ENCODE data around the gene CRIM1. TPM values are rescaled to one million over a fixed set of nuclear protein-coding genes. Genes with fewer than 3 reads are reported as not detected.
A peak's percentile ranks its signal among the peaks of the same experiment; 100 is the strongest.
"Not testable (repeated sequence)": the region's sequence is repeated elsewhere in the genome, so short reads cannot be mapped to it uniquely, and the experiment has no call there.

The CRIM1 gene
- polyA plus RNA-seq, 3 donors from 2014 or later: 1.9 to 3.3 (median 3.0) TPM

DNA sequence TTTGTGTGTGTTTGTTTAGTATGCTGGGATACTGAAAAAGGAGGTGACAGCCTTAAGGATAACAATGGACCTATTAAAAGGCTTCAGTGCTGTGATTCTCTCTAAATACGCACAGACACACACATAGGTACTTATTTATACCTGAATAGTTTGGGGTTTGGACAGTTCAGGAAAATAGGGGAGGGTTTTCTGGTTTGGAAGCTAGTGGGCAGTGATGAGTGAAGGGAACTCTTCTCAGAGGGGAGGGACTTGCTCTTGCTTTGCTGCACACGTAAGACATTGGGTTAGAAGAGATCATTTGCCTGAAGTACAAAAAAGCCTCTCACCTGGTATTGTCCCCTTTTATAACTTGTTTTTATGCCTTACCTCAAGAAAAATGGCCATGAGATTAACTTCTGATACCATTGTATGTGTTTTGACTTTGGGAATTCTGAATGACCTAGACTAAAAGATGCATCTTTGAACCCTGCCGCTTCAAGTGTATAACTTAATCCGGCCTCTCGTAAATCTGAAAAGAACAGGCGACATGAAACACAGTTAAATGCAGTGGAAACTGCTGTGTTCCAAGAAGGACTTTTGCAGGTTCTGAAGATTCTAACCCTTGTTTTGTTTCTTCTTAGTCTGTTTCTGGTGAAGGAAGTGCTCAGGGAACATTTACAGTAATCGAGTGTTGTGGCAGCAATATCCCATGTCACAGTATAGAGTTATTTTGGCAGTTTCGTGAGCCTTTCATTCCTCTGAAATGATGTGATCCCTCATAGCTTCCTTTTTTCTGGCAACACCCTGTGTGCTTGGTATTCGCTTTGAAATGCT, 2.5 kb downstream of the CRIM1 start:
- peaks cover 2 to 15% (median 7%) of the 10 kb centered on the region in 3 donors for H3K27me3 Mint-ChIP-seq (ENCODE audit: low read depth in 3 of 3)

DNA sequence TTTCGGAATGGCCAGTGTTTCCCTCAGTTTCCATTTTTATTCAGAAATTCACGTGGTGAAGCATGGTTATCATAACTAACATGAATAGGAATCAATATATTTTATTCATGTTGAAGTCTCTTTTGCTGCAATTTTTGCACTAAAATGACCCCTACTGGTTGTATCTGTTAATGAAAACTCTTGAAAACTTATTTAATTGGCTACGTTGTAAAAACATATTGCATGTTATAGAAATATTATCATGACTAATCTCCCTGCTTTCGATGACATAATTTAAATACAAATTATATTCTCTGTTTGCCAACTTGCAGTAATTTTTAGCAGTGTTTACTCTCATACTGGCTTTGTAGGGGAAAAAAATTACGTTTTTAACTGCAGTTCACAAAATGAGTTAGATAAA, 3.5 kb downstream of the CRIM1 start:
- H3K4me3 Mint-ChIP-seq: peak overlapping the region; percentile 25 to 97 (median 57)
- no peaks in the 10 kb centered on the region for H3K36me3 Mint-ChIP-seq
- H3K27ac Mint-ChIP-seq: no peak overlapping the region
- H3K4me1 Mint-ChIP-seq: peaks cover 31 to 37% of the 10 kb centered on the region in 2 donors
- DNase-seq: peak in 2 of 3 donors; percentile 13 to 23
- no peaks in the 10 kb centered on the region for H3K9me3 Mint-ChIP-seq
- H3K27me3 Mint-ChIP-seq (ENCODE audit: low read depth in 3 of 3): peaks cover 2 to 15% (median 7%) of the 10 kb centered on the region in 3 donors

More for the DNA sequence above, 2.5 kb downstream of the CRIM1 start:
- Mint-ChIP-seq H3K27ac (peak overlapping the region in 5 of 6 donors; percentile 15 to 83 (median 55)), H3K4me3 (peak overlapping the region; percentile 88 to 99 (median 97)), H3K36me3 (no peaks in the 10 kb centered on the region), H3K4me1 (peaks cover 38 to 46% of the 10 kb centered on the region in 2 donors), H3K9me3 (no peaks in the 10 kb centered on the region)
- no peak for DNase-seq

DNA sequence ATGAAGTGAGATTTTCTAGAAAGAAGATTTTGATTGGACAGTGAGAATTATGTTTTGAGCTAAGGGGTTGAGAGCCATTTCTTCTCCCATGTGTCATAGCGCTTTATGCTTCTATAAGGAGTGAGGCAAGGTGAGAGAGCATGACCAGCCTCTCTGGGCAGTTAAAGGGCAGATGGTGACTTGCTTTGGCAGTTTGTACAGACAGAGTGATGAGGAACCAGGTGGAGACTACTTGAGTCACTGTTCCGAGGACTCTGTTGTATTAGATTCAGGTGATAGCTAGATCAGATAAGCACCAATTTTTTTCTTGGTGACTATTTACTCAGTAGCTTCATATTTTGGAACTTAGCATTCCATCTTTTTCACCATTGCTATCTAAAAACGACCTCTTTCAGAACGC, 4.5 kb downstream of the CRIM1 start:
- peaks cover 2 to 11% (median 7%) of the 10 kb centered on the region in 3 donors for H3K27me3 Mint-ChIP-seq (ENCODE audit: low read depth in 3 of 3)
- H3K9me3 Mint-ChIP-seq: no peaks in the 10 kb centered on the region
- H3K4me1 Mint-ChIP-seq: peaks cover 23 to 27% of the 10 kb centered on the region in 2 donors
- no peak overlapping the region for H3K27ac Mint-ChIP-seq
- no peaks in the 10 kb centered on the region for H3K36me3 Mint-ChIP-seq
- no peak for DNase-seq
- H3K4me3 Mint-ChIP-seq: no peak overlapping the region

DNA sequence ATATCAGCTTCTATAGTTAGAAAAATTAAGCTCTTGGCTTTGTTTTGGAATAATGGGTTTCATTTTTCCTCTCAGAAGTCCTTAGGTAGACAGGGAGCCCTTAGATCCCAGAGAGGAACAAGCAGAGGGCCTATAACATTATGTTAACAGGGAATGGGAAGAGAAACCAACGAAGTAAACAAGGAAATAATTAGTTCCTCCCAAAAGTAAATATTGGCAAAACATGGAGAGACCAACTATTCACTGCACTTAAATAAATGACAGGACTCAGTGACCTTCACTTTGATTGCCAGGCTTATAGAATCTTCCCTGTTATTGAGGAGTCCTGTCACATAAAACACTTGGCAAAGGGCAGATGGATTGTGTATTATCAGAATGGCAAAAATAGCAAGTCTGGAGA, 5.3 kb downstream of the CRIM1 start:
- H3K4me3 Mint-ChIP-seq: no peak overlapping the region
- no peaks in the 10 kb centered on the region for H3K9me3 Mint-ChIP-seq
- no peak for DNase-seq
- no peaks in the 10 kb centered on the region for H3K36me3 Mint-ChIP-seq
- H3K4me1 Mint-ChIP-seq: peaks cover 23 to 27% of the 10 kb centered on the region in 2 donors
- H3K27me3 Mint-ChIP-seq (ENCODE audit: low read depth in 3 of 3): peaks cover 2 to 11% (median 7%) of the 10 kb centered on the region in 3 donors
- H3K27ac Mint-ChIP-seq: no peak overlapping the region

GRCh38 chr2:36361396-36361795, 5.8 kb downstream of the CRIM1 start:
- Mint-ChIP-seq H3K27me3 (ENCODE audit: low read depth in 3 of 3) (peaks cover 2 to 11% (median 7%) of the 10 kb centered on the region in 3 donors), H3K4me3 (no peak overlapping the region), H3K36me3 (no peaks in the 10 kb centered on the region), H3K9me3 (no peaks in the 10 kb centered on the region), H3K27ac (peak overlapping the region in 1 of 6 donors; percentile 46), H3K4me1 (peaks cover 23 to 31% of the 10 kb centered on the region in 2 donors)
- no peak for DNase-seq

DNA sequence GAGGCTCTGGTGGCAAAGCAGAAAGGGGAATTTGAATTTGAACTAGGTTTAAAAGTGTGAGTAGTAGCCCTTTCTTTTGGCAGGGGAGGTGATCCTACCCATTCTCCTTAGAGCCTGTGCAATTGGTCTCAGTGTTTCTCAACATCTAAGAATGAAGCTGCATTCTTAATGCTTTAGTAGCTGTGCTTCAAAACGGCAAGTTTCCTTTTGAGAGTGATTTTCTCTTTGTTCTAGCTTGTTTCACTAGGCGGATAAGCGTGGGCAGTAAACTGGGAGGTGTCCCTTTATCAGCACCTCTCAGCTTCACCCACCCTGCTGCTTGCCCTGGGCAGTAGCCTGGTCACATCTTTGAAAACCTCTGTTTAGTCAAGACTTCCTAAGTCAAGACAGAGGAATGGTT, 6.7 kb downstream of the CRIM1 start:
- Mint-ChIP-seq H3K9me3 (no peaks in the 10 kb centered on the region), H3K27ac (no peak overlapping the region), H3K36me3 (no peaks in the 10 kb centered on the region), H3K4me3 (no peak overlapping the region), H3K4me1 (peaks cover 19 to 28% of the 10 kb centered on the region in 2 donors), H3K27me3 (ENCODE audit: low read depth in 3 of 3) (peaks cover 0 to 7% (median 5%) of the 10 kb centered on the region in 3 donors)
- DNase-seq: no peak

DNA sequence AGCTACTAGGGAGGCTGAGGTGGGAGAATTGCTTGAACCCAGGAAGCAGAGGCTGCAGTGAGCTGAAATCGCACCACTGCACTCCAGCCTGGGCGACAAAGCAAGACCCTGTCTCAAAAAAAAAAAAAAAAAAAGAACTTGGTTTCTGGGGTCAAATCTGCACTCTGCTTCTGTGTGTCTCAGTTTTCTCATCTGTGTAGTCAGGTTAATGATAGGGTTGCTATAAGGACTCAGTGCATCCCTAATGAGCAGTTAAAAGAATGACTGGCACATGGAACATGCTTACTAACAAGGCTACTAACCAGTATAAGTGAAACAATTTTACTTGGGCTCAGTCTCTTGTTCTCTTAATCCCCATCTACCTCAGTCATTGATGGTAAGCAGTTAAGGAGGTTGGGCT, 7.5 kb downstream of the CRIM1 start:
- not testable (repeated sequence) for H3K9me3 Mint-ChIP-seq; DNase-seq; H3K36me3 Mint-ChIP-seq; H3K4me3 Mint-ChIP-seq; H3K27ac Mint-ChIP-seq; H3K27me3 Mint-ChIP-seq (ENCODE audit: low read depth in 3 of 3)
- peaks cover 11 to 20% of the 10 kb centered on the region in 2 donors for H3K4me1 Mint-ChIP-seq

DNA sequence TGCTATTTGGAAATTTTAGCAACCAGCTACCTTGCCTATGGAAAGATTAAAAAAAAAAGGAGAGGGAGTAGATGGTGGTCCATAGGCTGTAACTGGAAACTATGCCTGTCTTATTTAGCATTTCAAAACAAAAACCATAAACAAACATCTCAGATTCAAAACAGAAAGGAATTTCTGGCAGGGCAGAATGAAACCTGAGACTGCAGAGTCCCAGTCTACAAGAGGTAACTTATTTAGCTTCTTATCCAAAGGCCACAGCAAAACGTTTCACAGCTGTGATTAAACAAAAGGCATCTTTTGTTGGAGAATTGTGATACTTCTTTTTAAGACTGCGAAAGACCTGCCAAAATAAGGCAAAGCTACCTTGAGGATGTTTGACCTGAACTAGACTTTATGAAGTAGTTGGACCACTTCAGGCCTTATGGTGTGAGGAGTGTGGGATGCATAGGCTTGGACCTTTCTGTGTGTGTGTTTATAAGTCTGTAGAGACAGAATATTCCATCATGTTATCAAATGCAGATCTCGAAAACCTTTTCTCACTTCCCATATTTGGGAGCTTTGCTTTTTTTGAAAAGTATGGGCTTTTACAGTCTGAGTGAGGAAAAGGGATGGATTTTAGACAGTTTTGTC, 11.0 kb downstream of the CRIM1 start:
- H3K27me3 Mint-ChIP-seq (ENCODE audit: low read depth in 3 of 3): no peaks in the 10 kb centered on the region
- no peak for DNase-seq
- no peak overlapping the region for H3K27ac Mint-ChIP-seq
- H3K4me3 Mint-ChIP-seq: no peak overlapping the region
- H3K4me1 Mint-ChIP-seq: peaks cover 9 to 24% of the 10 kb centered on the region in 2 donors
- H3K36me3 Mint-ChIP-seq: no peaks in the 10 kb centered on the region
- no peaks in the 10 kb centered on the region for H3K9me3 Mint-ChIP-seq

GRCh38 chr2:36367486-36367885, 11.9 kb downstream of the CRIM1 start:
- no peaks in the 10 kb centered on the region for H3K9me3 Mint-ChIP-seq
- no peak for DNase-seq
- peaks cover 11 to 30% of the 10 kb centered on the region in 2 donors for H3K4me1 Mint-ChIP-seq
- no peaks in the 10 kb centered on the region for H3K36me3 Mint-ChIP-seq
- no peaks in the 10 kb centered on the region for H3K27me3 Mint-ChIP-seq (ENCODE audit: low read depth in 3 of 3)
- no peak overlapping the region for H3K4me3 Mint-ChIP-seq
- no peak overlapping the region for H3K27ac Mint-ChIP-seq

- Mint-ChIP-seq H3K4me3 (no peak overlapping the region), H3K4me1 (peaks cover 14 to 34% of the 10 kb centered on the region in 2 donors), H3K27ac (no peak overlapping the region), H3K27me3 (ENCODE audit: low read depth in 3 of 3) (no peaks in the 10 kb centered on the region), H3K9me3 (no peaks in the 10 kb centered on the region), H3K36me3 (no peaks in the 10 kb centered on the region)
- DNase-seq: no peak
Measured at GRCh38 chr2:36367895-36368353, 12.3 kb downstream of the CRIM1 start.

DNA sequence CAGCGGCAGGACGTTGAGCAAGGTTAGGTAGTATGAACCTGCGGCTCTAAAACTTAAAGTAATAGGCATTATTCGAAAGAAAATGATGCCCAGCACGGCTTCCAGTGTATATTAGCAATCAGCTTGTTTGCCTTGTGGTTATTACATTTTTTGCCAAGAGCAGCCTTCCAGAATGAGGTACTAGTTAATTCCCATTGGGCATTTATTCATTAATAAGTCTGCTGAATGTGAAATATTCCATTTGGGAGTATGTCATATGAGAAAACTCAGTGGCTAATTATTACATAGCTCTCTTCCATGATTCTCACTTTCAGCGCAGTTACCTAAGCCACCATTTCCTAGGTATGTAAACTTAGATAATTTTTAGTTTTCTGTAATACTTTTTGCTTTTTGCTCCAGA, 12.9 kb downstream of the CRIM1 start:
- H3K4me3 Mint-ChIP-seq: no peak overlapping the region
- no peak for DNase-seq
- H3K36me3 Mint-ChIP-seq: no peaks in the 10 kb centered on the region
- peaks cover 19 to 40% of the 10 kb centered on the region in 2 donors for H3K4me1 Mint-ChIP-seq
- no peak overlapping the region for H3K27ac Mint-ChIP-seq
- H3K27me3 Mint-ChIP-seq (ENCODE audit: low read depth in 3 of 3): no peaks in the 10 kb centered on the region
- H3K9me3 Mint-ChIP-seq: no peaks in the 10 kb centered on the region

DNA sequence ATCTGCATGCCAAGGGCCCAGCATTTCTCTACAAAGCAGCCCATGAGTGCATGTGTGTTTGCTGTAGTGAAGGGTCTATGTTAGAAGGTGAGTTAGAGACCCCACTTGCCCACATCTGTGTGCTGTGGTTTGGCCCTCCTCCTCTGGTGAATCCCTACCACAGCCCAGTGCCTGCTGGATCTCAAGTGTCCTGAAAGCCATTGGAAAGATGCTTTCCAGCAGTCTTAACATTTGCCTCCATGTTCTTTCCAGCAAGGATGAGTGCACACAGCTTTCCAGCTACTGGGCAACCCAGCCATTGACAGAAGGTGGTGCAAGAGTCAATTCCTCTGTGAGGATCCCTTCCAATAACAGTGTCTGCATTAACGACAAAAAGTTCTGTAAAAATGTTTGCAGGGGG, 13.6 kb downstream of the CRIM1 start:
- Mint-ChIP-seq H3K27me3 (ENCODE audit: low read depth in 3 of 3) (no peaks in the 10 kb centered on the region), H3K27ac (no peak overlapping the region), H3K9me3 (no peaks in the 10 kb centered on the region), H3K4me3 (no peak overlapping the region), H3K36me3 (no peaks in the 10 kb centered on the region), H3K4me1 (peaks cover 26 to 47% of the 10 kb centered on the region in 2 donors)
- no peak for DNase-seq

DNA sequence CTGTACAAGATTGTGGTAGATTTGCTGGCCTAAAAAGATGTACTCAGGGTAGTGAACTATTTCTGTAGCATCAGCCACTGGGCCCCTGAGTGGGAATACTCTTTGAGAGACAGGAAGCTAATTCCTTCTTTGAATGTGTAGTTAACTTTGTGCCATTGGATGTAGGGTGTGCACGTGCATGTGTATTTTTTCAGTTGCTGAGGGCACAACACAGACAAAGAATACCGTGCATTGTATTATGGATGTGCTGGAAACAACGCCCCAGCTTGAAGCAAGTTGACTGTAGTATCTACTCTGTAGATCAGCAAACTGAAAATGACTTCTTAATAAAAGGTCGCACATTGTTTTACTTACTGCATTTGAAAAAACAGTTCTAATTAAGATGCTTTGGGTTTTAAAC, 14.1 kb downstream of the CRIM1 start:
- no peaks in the 10 kb centered on the region for H3K9me3 Mint-ChIP-seq
- no peak for DNase-seq
- H3K27me3 Mint-ChIP-seq (ENCODE audit: low read depth in 3 of 3): no peaks in the 10 kb centered on the region
- H3K4me3 Mint-ChIP-seq: no peak overlapping the region
- no peak overlapping the region for H3K27ac Mint-ChIP-seq
- no peaks in the 10 kb centered on the region for H3K36me3 Mint-ChIP-seq
- peaks cover 26 to 52% of the 10 kb centered on the region in 2 donors for H3K4me1 Mint-ChIP-seq

DNA sequence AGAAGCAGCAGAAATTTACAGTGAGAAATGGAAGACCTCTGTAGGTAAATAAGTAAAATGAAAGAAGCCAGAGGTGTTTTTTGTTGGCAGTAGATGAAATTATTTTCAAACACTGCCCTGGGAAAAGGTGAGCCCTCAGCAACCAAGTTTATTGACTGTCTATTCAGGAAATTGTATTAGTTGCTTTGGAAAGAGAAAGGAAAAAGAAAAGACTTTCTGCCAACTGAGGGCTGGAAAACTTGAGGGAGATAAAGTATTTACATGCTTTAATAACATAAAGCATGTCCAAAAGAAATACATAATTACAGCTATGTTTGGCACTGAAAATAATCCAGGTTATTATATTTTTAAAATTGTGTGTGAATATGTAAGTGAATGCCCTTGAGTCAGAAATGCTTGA, 14.7 kb downstream of the CRIM1 start:
- no peaks in the 10 kb centered on the region for H3K36me3 Mint-ChIP-seq
- no peak overlapping the region for H3K4me3 Mint-ChIP-seq
- no peaks in the 10 kb centered on the region for H3K27me3 Mint-ChIP-seq (ENCODE audit: low read depth in 3 of 3)
- H3K9me3 Mint-ChIP-seq: no peaks in the 10 kb centered on the region
- no peak for DNase-seq
- no peak overlapping the region for H3K27ac Mint-ChIP-seq
- H3K4me1 Mint-ChIP-seq: peaks cover 26 to 52% of the 10 kb centered on the region in 2 donors

Data from immature natural killer cell (primary cell).